ENCODE results near the gene PRR19.
"Not testable (repeated sequence)": the region's sequence is repeated elsewhere in the genome, so short reads cannot be mapped to it uniquely, and the experiment has no call there.

Gene PRR19, protein sequence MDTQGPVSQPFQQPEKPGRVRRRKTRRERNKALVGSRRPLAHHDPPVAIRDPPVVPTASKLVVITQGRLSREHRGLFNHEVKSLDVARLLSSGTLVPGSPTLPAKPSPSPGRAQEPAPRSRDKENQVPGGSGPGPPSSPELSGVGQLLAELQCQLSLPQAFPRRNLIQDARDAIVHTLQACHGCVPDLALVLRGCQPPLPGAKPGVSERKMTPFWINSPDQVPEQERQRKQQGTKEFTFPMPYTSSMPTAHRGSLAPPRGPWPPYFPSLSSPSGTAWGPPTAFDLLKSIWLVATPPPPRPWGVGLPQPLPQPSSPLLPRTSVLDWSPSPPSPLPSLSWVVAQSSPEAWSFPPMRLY

DNA sequence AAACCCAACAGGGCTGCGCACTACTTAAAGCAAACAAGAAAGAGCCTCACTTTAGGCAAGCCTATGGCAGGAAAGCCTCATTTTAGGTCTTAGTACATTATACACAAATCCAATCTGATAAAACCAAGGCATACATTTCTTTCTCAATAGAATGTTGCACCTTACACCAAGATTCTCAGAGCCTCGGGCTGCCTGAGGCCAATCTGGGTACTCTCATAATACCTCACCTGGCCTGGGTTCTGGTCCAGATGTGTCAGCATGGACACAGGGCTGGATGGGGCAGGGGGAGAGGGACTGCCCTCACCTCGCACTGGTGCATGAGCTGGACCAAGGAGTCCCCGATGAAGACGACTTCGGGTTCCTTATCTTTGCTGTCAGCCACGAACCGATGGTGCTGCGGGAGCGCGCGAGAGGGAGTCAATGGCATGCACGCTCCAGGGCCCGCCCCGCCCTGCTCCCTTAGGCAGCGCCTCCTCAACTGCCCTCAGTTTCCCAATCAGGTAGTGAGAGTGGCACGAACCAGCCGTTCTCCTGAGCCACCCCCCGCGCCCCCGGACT, at the start of gene PRR19:
Gene PRR19, plus strand, starts transcription at position 487 of the 558 bp plus-strand sequence. CDS start 7,453 bp downstream, outside the sequence.
- peak in 36 of 42 donors; percentile 43 to 84 (median 66) for DNase-seq
- intact Hi-C loops (cut with DNase I): no loop called here

DNA sequence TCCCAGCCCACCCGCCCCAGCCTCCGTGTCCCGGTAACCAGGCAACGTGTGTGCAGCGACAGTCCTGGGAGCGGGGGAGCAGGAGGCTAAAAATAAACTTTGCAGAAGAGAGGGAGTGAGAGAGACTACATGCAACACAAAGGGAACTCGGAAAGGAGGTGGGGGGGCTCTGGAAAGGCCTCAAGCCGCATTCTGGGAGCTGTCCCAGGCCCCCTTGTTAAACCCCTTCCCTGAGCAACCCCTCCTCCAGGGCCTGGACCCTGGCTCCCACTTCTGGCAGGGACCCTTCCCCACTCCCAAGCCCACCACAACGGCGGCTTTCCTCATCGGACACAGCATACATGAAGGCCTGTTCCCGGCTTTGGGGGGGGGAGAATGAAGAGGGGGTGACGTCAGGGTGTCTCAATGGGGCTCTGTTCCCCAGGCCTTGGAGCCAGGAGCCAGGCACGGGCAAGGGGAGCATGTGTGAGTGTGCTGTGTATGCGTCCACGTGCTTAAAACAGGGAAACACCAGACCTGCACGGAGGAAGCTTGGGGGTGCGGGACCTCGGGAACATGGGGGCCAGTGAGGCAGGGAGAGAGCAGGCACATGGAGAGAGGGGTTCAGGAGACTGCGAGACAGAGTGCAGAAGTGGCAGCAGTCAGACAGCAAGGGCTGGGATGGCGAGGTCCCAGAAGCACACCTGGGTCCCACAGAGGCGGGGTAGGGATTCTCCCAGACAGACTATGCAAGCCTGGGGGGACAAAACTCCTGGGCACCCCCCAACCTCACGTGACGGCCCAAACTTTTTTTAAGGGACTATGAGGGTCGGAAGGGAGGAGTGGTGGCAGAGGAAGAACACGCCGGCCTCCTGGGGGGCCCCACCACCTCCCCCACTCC, 49.3 kb upstream of the PRR19 start:
- intact Hi-C loops (cut with DNase I): loop anchor here (2.0 kb wide), 1 partner anchor 28 kb away; no protein-coding TSS in a partner anchor
- DNase-seq: peak; percentile 68 to 94 (median 85)

DNA sequence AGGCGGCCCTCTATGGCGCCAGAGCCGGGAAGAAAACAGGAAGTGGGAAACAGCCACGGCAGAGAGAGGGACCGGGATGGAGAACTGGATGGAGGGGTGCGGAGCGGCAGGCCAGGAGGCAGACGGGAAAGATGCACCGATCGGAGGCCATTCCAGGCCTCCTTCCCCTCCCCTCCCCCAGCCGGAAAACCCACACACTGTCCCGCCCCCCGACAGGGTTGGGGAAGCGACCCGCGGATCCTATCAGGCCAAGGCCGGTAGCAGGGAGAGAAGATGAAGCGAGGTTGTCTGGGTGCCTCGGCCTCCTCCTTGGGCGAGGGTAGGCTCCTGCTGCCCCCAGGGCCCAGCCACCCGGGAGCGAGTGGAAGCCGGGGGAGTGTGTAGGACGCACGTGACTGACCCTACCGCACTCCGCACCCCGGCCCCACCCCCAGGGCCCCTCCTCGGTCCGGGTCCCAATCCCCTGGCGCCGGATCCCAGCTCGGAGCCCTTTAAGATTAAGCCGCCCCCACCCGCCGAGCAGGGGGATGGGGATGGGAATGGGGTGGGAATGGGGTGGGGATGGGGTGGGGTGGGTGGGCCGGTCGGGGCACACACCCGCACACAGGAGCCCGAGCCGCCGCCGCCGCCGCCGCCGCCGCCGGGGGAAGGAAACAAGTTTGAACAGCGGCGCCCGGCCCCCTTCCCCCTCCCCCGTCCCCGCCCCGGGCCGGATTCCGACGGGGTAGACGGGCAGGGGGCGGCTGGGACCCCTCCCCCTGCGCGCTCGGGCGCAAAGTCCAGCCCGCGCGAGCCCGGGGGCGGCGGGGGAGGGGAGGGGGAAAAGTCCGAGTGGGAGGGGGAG, 48.5 kb upstream of the PRR19 start:
- intact Hi-C loops (cut with DNase I): loop anchor here (2.0 kb wide), 1 partner anchor 27 kb away; no protein-coding TSS in a partner anchor
- DNase-seq: peak in 36 of 42 donors; percentile 32 to 84 (median 62)

DNA sequence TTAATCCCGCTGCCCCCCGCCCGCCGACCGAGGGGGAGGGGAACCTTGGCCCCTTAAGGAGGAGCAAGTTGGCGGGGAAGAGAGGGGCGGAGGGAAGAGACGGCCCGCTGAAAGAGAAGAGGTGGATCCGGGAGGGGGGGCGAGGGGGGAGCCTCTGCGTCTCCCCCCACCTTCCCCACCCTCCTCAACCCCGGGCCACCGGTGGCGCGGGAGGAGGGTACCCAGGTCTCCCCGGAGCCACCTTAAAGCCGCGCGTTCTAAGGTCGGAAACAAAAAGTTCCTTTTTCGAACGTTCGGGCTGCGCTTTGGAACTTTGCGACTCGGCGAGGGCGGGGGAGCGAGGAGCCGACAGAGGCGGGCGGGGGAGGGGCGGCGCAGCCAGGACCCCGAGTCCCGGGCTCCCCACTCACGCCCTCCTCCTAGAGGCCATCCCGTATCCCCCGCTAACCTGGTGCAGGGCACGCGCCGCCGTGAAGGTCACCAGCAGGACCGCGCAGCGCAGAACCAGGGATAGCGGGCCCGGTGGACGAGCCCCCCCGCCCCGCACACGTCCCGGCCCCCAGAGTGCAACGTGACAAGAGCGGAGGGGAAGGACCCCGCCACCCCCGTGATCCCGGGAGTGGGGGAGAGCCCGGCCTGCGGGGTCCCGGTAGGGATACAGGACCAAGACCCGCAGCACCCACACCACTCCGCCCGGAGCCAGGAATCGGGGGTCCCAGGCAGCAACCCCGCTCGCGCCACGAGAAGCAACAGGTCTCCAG, 47.7 kb upstream of the PRR19 start:
- peak; percentile 71 to 94 (median 86) for DNase-seq
- intact Hi-C loops (cut with DNase I): no loop called here

DNA sequence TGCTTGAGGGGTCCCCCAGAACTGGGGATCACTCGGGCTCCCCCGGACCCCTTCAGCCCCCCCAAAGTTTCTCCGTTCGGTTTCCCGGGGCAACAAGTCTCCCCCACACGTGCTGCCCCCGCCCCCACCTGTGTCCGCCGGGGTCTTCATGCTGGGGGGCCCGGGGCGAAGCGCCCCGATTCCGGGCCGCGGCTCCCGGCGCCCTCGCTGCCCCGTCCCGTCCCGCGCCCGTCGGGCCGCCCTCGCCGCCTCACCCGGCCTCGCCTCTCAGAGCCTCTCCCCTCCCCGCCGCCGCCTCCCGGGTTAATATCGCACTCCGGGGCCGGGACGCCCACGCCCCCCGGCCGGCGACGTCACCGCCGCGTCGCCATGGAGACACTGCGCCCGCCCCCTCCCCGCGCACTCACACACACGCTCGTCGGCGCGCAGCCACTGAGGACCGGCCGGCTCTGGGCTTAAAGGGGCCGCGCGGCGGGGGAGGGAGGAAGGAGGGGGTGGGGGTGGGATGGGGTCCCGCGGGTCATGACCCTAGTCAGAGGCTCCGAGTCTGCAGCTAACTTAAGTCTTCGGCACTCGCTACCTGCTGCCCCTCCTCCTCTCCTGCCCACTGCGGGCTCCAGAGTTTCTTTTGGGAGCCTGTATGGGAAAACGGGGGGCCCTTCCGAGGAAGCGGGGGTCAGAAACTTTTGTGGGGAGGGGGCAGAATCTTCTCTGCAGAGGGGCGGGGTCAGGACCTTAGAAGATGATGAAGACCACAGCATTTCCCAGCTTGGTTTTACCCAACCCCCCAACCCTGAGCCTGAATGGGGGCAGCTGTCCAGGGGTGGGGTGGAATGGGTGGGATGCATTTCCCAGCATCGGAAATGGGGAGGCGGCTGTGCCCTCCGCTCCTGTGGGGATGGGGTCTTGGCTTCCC, 46.8 kb upstream of the PRR19 start, which contains the start of gene ERF:
Gene ERF, minus strand, starts transcription at position 279 of the 916 bp plus-strand sequence. Its CDS starts 129 bp downstream, at position 150.
- DNase-seq: peak; percentile 89 to 98 (median 96)
- intact Hi-C loops (cut with DNase I): no loop called here

DNA sequence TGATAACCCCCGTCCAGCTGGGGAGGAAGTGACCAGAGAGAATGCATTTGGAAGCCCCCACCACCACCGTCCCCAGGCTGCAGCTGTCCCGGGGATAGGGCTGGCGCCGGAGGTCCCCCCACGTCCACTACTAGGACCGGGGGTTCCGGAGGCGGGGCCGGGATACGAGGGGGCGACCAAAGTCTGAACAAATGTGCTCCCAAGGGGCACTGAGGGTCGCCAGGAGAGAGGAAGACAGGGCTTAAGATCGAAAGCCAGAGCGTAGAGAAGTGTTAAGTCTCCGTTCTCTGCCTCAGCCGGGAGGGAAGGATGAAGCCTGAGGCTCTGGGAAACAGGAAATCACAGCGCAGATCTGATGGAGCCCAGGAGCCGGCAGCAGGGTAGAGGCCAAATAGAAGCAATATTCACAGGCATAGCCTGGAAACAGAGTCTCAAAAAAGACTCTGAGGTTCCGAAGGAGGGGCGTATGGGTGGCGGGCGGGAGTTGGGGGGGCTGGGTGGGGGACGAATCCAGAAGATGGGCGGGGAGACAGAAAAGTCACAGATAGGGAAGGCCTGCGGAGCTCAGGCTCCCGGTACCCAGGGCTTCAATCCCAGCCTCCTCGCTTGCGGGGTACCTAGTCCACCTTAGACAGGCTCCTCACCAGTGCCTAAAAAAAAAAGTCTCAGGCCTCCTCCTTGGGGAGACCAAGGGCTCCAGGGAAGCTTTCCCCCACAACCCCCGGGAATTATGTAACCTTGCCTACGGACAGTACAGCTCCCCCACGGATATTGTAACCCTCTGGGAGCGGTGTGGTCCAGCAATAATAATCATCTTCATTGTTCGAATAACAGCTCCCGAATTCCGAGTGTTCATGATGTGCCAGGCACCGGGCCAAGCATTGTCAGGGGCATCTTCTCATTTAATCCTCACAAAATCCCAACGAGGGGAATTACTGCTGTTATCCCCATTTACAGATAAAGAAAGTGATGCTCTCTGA, 45.9 kb upstream of the PRR19 start:
- intact Hi-C loops (cut with DNase I): no loop called here
- peak in 39 of 42 donors; percentile 35 to 86 (median 63) for DNase-seq

DNA sequence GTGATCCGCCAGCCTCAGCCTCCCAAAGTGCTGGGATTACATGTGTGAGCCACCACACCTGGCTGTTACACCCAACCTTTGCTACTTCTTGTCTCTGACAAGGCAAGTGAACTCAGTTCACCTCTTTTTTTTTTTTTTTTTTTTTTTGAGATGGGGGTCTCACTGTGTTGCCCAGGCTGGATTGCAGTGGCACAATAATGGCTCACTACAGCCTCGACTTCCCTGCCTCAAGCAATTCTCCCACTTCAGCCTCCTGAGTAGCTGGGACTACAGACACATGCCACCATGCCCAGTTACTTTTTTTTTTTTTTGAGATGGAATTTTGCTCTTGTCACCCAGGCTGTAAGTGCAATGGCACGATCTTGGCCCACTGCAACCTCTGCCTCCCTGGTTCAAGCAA, 44.1 kb upstream of the PRR19 start:
- DNase-seq; intact Hi-C loops (cut with DNase I): not testable (repeated sequence)

DNA sequence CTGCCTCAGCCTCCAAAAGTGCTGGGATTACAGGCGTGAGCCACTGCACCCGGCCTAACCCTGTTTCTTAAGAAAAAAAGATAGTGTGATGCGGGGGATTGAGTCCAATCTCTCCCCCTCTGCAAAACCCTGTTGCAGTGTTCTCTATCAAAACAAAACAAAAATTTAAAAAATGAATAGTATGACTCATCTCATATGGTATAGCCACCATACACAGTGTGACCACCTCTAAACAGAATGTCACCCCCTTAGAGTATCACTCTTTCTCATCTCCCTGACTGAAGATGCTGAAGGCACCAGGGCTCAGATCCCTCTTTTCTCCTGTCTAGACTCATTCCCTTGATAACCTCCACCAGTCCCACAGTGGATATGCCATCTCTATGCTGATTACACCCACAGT, 40.2 kb upstream of the PRR19 start:
- intact Hi-C loops (cut with DNase I): no loop called here

DNA sequence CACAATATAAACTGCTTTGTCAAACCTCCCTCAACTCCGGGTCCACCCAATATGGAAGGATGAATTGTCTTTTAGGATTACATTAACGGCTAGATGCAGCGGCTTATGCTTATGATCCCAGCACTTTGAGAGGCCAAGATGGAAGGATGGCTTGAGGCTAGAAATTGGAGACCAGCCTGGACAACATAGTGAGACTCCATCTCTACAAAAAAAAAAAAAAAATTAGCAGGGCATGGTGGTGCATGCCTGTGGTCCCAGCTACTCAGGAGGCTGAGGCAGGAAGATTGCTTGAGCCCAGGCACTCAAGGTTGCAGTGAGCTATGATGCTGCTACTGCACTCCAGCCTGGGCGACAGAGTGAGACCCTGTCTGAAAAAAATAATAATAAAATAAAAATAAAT, 35.8 kb upstream of the PRR19 start:
- DNase-seq; intact Hi-C loops (cut with DNase I): not testable (repeated sequence)

More for the DNA sequence above, 40.2 kb upstream of the PRR19 start:
- no peak for DNase-seq

DNA sequence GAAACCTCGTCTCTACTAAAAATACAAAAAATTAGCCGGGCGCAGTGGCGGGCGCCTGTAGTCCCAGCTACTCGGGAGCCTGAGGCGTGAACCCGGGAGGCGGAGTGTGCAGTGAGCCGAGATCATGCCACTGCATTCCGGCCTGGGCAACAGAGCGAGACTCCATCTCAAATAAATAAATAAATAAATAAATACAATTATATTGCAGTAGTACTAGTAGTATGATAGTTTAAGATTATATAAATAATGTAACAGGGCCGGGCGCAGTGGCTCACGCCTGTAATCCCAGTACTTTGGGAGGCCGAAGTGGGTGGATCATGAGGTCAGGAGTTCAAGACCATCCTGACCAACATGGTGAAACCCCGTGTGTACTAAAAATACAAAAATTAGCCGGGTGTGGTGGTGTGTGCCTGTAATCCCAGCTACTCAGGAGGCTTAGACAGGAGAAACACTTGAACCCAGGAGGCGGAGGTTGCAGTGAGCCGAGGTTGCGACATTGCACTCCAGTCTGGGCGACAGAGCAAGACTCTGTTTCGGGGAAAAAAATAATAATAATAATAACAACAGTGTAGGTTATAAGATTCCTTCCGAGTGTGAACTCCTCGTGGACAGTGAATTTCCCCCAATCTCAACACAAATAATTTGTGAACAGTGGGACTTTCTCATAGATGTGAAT, 34.9 kb upstream of the PRR19 start:
- intact Hi-C loops (cut with DNase I); DNase-seq: not testable (repeated sequence)

DNA sequence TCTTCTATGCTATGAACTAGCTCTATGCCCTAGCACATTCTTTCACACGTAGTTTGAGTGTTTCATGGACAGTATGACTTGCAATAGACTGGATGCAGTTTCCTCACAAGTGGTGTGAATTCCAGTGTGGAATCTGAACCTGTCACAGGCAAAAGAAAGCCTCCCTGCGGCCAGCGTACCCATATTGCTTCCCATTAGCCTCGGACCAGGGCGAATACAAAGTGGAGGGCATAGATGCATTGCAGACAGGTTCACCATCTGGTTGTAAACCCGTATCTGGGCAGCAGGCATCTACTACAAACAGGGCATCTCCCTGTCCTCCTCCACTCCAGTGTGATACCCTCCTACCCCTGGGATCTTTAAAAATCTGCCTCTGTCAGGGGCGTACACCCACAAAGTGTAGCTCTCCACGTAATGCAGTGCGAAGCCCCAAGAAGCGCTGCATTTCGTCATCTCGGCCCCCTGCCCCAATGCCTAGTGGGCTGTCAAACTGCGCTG, 34.2 kb upstream of the PRR19 start:
- DNase-seq: peak in 2 of 42 donors; percentile 11 to 48
- intact Hi-C loops (cut with DNase I): no loop called here

DNA sequence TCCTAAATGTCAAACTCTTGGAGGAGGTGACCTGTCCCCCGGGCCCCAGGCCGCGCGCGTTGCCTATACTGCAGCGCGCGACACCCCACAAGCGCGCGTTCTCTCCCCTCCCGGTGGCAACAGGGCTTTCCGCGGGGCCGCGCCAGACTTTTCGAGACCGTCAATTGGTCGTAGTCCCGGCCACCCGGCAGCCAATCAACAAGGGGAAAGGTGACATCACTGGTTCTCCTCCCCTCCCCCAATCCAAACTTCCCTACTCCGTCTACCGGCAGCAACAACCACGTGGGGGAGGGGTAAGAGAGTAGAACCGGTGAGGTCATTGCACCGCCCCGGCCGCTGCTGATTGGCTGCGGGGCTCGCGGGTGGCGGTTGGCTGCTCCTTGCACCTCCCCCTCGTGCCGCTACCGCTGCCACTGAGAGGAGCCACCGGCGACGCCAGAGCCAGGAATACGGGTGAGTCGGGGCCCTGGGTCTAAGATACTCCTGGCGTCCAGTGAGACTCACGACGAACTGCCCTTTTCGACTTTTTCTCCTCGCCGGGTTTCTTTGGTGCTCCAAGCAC, 33.7 kb upstream of the PRR19 start:
- intact Hi-C loops (cut with DNase I): no loop called here
- peak; percentile 97 to 100 (median 99) for DNase-seq

DNA sequence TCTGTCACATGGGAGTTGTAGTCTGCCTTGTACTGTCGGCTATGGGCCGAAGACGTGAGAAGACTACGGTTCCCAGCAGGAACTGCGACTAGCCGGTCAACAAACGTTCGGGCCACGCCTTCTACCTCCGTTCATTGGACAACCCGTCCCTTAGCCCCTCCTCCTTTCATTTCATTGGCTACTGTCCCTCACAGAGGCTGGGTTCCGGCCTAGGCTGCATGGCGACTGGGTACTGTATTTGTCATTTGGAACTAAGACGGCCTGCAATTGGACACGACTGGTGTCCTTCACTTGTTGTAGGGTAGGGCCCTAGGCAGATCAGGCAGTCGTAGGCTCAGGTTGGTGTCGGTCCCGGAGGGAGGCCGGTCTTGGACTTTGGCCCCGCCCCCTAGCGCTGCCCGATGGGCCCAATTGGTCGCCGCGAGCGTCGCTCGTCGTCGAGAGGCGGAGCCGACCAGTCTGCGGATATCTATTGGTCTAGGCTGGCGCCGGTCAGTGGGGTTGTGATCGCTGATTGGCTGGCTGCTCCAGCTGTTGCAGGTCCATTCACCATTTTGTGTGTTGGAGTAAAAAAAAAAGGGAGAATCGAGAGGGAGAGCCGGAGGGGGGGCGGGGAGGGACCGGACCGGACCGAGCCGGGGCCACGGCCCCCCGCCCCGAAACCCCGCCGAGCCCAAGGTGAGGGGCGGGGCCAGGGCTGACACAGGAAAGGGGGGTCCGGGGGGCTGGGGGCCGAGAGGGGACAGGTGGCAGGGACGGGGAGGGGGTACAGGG, 33.0 kb upstream of the PRR19 start, which contains the start of gene CIC:
Gene CIC, plus strand, starts transcription at position 549 of the 774 bp plus-strand sequence. CDS start 2,532 bp downstream, outside the sequence.
- intact Hi-C loops (cut with DNase I): no loop called here
- DNase-seq: peak; percentile 98 to 100 (median 100)
